HEK293 (cell line): ENCODE measurements around the gene SLC10A7.

ENCODE experiments used
- ZFP37 ChIP-seq: fragments of 450-650 bp; formaldehyde crosslinking; IDR thresholded peaks from 2 replicates; pipeline ENCODE4 v1.5.1; 2016; ENCODE audit warnings: missing biosample characterization, missing genetic modification characterization
- ZNF350 ChIP-seq: fragments of 450-650 bp; formaldehyde crosslinking; IDR thresholded peaks from 2 replicates; pipeline ENCODE4 v1.5.0; 2017; ENCODE audit warnings: missing biosample characterization, mild to moderate bottlenecking, missing genetic modification characterization
- ZNF404 ChIP-seq: fragments of 450-650 bp; formaldehyde crosslinking; IDR thresholded peaks from 2 replicates; pipeline ENCODE4 v1.5.1; 2017; ENCODE audit warnings: missing biosample characterization, missing genetic modification characterization
- ZNF660 ChIP-seq: fragments of 450-650 bp; IDR thresholded peaks from 2 replicates; pipeline ENCODE4 v1.5.1; 2018; ENCODE audit warnings: missing biosample characterization, mild to moderate bottlenecking, missing genetic modification characterization
- TF ChIP-seq, protein P1 (sequence below): fragments of 450-650 bp; formaldehyde crosslinking; IDR thresholded peaks from 2 replicates; pipeline ENCODE4 v1.5.1; 2016; ENCODE audit warnings: missing biosample characterization, missing genetic modification characterization, low read depth

- TF ChIP-seq ZNF350, result no peak
- no peak for TF ChIP-seq ZFP37
- TF ChIP-seq, protein P1, sequence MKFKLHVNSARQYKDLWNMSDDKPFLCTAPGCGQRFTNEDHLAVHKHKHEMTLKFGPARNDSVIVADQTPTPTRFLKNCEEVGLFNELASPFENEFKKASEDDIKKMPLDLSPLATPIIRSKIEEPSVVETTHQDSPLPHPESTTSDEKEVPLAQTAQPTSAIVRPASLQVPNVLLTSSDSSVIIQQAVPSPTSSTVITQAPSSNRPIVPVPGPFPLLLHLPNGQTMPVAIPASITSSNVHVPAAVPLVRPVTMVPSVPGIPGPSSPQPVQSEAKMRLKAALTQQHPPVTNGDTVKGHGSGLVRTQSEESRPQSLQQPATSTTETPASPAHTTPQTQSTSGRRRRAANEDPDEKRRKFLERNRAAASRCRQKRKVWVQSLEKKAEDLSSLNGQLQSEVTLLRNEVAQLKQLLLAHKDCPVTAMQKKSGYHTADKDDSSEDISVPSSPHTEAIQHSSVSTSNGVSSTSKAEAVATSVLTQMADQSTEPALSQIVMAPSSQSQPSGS, result no peak
- TF ChIP-seq ZNF404, result no peak
- TF ChIP-seq ZNF660 (tag by site-specific recombination), result no peak
Measured at GRCh38 chr4:146548443-146548842, 26.7 kb upstream of the SLC10A7 start.
